ENCODE data around the gene SMARCB1. TPM values are rescaled to one million over a fixed set of nuclear protein-coding genes. Genes with fewer than 3 reads are reported as not detected.
"Not testable (repeated sequence)": the region's sequence is repeated elsewhere in the genome, so short reads cannot be mapped to it uniquely, and the experiment has no call there.

SMARCB1 gene
- total RNA-seq, 2 donors from 2014 or later = 65.9 to 79.3 TPM

DNA sequence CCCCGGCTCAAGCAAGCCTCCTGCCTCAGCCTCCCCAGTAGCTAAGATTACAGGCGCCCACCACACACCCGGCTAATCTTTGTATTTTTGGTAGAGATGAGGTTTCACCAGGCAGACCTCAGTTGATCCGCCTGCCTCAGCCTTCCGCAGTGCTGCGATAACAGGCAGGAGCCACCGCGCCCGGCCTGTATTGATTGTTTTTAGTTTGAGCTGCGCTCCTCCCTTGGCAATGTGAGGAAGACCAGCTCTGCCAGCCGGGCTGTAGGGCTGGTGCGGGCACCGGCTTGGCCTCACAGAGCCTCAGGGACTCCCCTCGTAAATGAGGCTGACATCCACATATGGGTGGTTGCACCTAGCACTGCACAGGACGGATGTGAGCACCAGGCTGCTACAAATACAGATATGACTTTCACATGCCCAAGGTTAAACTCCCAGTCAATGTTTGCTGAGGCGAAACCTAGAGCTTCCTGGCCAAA lies 63.4 kb downstream of the SMARCB1 start:
- intact Hi-C loops (cut with DNase I, micrococcal nuclease) = loop anchor here in 1 of 2 donors (5.0 kb wide), 1 partner anchor 83 kb away; the partner anchor contains the start of gene CHCHD10
- ATAC-seq = peak; percentile 15
- DNase-seq = no peak

DNA sequence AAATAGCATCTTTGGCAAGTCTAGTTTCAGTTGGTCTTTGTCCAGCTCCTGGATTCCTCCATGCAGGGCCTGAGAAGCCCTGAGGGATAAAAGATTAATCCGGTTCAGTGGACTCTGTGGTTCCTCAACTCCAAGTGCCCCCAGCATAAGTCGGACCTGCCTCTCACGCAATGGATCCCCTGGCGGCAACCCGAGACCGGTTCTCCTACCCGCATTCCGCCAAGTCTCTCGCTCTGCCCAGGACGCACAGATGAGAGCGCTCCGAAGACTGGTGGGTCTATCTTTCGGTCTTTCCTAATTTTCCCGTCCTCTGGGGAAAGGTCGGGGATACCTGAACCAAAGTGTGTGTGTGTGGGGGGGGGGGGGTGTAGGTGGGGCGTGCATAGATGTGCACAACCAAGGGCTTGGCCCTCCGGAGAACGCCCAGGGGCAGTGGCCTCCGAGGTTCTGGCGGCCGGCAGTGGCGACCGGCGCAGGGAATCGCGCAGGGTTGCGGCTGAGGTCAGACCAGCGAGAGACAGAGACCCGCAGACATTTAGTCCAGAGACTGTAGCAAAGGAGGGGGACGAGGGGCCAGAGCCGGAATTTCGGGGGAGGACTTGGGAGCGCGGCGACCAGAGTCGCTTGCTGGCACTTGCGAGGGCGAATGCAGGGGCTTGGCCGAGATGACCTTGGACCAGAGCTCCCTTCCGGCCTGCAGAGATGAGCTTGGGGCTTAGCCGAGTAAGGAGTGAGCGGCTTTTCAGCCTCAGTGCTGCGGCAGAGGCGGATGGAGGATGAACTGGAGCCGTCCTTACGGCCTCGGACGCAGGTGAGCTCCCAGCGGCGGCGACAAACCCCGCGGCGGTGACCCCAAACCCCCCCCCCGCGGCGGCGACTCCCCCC lies 70.2 kb downstream of the SMARCB1 start:
- intact Hi-C loops (cut with DNase I, micrococcal nuclease) = no loop called here

GRCh38 chr22:23857606-23858483 lies 71.1 kb downstream of the SMARCB1 start, which contains the start of gene SLC2A11:
TSS of gene SLC2A11 (plus strand) at chr22:23857875. CDS start at chr22:23858000, 125 bp downstream.
- intact Hi-C loops (cut with DNase I, micrococcal nuclease) = no loop called here
- DNase-seq (peak; percentile 97 to 98), ATAC-seq (peak; percentile 93)

More for the DNA sequence above, 70.2 kb downstream of the SMARCB1 start:
- ATAC-seq (peak; percentile 53), DNase-seq (peak in 1 of 2 donors; percentile 62)

- DNase-seq (no peak), ATAC-seq (no peak)
- intact Hi-C loops (cut with DNase I, micrococcal nuclease) = no loop called here
These were observed 71.7 kb downstream of the SMARCB1 start for GRCh38 chr22:23858484-23858815.

DNA sequence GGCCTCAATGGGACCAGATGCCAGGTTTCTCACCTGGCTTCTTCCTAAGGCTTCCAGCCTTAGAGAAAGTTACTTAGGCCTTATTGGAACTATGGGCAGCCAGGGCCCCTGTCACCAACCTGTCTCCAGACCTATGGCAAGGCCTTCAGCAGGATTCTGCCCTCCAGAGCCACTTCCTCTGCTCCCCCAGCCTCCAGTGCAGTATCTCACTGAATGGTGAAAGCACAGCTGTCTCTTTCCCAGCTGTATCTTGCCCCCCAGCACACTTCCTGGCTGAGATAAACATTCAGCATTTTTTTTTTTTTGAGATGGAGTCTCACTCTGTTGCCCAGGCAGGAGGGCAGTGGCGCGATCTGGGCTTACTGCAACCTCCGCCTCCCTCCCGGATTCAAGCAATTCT lies 72.4 kb downstream of the SMARCB1 start:
- no peak for DNase-seq
- ATAC-seq = no peak
- intact Hi-C loops (cut with DNase I, micrococcal nuclease) = no loop called here

GRCh38 chr22:23860187-23860586 lies 73.4 kb downstream of the SMARCB1 start:
- not testable (repeated sequence) for ATAC-seq

GRCh38 chr22:23862103-23862502 lies 75.3 kb downstream of the SMARCB1 start:
- ATAC-seq = no peak
- no peak for DNase-seq
- intact Hi-C loops (cut with DNase I, micrococcal nuclease) = no loop called here

More at GRCh38 chr22:23860187-23860586, 73.4 kb downstream of the SMARCB1 start:
- intact Hi-C loops (cut with DNase I, micrococcal nuclease); DNase-seq: not testable (repeated sequence)

GRCh38 chr22:23864499-23865154 lies 77.9 kb downstream of the SMARCB1 start:
- DNase-seq; intact Hi-C loops (cut with DNase I, micrococcal nuclease); ATAC-seq: not testable (repeated sequence)

DNA sequence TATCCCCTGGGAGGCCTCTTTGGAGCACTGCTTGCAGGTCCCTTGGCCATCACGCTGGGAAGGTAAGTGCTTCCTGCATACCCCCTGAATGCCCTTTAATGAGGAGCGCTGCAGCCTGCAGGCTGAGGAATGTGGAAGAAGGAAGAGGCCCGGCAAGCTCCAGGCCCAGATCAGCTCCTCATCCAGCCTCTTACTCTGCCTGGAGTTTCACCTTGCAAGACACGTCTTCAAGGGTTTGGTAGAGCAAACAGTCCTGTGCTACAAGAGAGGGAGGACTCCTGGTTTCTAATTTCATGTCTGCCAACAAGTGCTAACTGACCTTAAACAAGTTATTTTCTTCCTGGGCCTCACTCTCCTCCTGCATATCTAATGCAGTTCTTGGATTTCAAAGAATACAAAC lies 81.8 kb downstream of the SMARCB1 start:
- no peak for DNase-seq
- no peak for ATAC-seq
- intact Hi-C loops (cut with DNase I, micrococcal nuclease) = no loop called here

- no peak for ATAC-seq
- no peak for DNase-seq
- intact Hi-C loops (cut with DNase I, micrococcal nuclease) = no loop called here
These were observed 88.1 kb downstream of the SMARCB1 start for GRCh38 chr22:23874871-23875270.

DNA sequence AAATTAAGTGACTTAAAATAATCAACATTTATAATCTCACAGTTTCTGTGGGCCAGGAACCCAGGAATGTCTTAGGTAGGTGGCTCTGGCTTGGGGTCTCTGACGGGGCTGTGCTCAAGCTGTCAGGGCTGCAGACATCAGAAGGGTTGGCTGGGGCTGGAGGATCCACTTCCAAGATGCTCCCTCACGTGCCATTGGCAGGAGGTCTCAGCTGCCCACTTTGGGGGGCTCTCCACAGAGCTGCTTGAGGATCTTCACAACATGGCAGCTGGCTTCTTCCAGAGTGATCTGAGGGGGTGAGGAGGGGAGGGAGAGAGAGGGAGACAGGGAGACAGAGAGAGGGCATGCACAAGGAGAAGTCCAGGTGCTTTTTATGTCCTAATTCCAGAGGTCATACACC lies 89.0 kb downstream of the SMARCB1 start:
- ATAC-seq (no peak), DNase-seq (no peak)
- intact Hi-C loops (cut with DNase I, micrococcal nuclease) = no loop called here

DNA sequence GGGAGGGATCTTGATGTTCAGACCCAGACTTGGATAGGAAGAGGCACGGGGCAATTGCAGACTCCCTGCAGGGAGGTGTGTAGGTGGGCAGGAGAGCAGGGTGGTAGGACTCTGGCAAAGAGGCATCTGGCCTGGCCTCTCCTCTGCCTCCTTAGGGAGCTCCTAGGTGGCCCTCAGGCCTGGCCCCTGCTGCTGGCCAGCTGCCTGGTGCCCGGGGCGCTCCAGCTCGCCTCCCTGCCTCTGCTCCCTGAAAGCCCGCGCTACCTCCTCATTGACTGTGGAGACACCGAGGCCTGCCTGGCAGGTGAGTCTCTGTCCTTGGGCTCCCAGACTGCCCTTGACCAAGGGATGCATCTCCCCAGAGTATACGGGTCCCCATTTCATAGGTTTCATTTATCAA lies 90.8 kb downstream of the SMARCB1 start:
- no peak for ATAC-seq
- no peak for DNase-seq
- intact Hi-C loops (cut with DNase I, micrococcal nuclease) = no loop called here

GRCh38 chr22:23878219-23878618 lies 91.5 kb downstream of the SMARCB1 start:
- ATAC-seq (no peak), DNase-seq (no peak)
- intact Hi-C loops (cut with DNase I, micrococcal nuclease) = no loop called here

DNA sequence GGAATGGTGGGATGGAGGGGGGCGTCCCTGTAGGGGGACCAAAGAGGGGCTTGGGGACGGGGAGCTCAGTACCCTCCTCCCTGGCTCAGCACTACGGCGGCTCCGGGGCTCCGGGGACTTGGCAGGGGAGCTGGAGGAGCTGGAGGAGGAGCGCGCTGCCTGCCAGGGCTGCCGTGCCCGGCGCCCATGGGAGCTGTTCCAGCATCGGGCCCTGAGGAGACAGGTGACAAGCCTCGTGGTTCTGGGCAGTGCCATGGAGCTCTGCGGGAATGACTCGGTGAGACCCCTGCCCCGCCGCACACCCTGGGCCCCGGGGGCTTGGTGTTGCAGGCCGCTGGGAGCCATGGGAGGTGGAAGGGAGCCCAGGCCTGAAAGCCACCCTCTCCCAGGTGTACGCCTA lies 95.6 kb downstream of the SMARCB1 start:
- DNase-seq (no peak), ATAC-seq (no peak)
- intact Hi-C loops (cut with DNase I, micrococcal nuclease) = no loop called here

GRCh38 chr22:23883658-23884057 lies 96.9 kb downstream of the SMARCB1 start:
- DNase-seq (no peak), ATAC-seq (no peak)
- intact Hi-C loops (cut with DNase I, micrococcal nuclease) = no loop called here

DNA sequence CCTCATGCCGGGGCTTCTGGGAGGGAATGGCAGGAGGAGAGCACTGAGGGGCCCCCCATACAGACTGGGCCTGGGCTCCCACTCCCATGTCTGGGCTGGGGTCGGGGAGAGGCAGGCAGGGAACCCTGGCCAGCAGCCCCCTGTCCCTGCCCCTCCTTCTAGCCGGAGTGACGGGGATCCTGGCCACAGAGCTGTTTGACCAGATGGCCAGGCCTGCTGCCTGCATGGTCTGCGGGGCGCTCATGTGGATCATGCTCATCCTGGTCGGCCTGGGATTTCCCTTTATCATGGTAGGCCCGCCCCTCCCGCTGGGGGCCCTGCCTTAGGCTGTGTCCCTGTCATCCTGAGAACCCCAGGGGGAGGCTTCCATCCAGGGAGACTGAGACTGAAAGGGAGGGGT lies 97.4 kb downstream of the SMARCB1 start:
- no peak for ATAC-seq
- intact Hi-C loops (cut with DNase I, micrococcal nuclease) = no loop called here
- no peak for DNase-seq
